GM12801 (cell line): ENCODE data around the gene PELO.

Experiments used
- CTCF ChIP-seq: IDR thresholded peaks from one replicate; pipeline ENCODE4 v1.5.1; 2011; ENCODE audit warnings: control low read depth; ENCODE audit not compliant: insufficient read length; ENCODE audit errors: extremely low read depth

The PELO gene

GRCh38 chr5:52831786-52832511 lies 44.2 kb downstream of the PELO start:
- TF ChIP-seq CTCF, result no peak

GRCh38 chr5:52834320-52834719 lies 46.6 kb downstream of the PELO start:
- no peak for TF ChIP-seq CTCF

GRCh38 chr5:52837068-52837467 lies 49.4 kb downstream of the PELO start:
- no peak for TF ChIP-seq CTCF
